ENCODE data around the gene RCAN3.
A peak's percentile ranks its signal among the peaks of the same experiment; 100 is the strongest.

RCAN3 gene

DNA sequence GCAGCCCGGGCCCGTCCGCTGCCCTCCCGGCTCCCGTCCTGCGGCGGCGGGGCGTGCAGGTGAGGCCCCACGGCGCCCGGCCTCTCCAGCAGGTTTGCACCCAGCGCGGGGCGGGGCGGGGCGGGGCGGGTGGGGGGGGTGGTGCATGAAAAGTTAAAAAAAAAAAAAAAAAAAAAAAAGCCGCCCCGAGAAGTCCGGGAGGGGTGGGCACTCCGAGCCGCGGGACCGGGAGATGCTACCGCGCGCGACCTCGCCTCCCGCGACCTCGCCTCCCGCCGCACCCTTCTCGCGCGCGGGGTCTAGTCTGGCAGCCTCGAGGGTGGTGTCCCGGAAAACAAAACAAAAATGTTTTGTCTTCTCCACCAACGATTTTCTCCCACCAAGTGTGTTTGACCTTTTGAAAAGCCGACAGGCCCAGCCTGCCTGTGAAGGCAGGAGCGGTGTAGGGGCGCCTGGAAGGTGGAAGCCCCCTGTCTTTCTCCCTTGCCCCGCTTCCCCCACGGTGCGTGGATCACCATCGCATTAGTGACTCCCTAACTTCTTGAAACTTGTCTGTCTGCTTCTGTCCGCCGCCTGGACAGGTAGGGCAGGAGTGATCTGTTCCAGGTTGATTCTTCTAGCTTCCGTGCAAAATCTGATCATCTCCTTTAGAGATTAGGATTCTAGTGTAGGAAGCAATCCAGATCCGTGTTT lies 569 bp downstream of the RCAN3 start (continued):
- TF ChIP-seq ZNF560 (tag by site-specific recombination; IDR thresholded peaks at IDR 0.05; ENCODE audit: borderline replicate concordance) (no peak), ZNF629 (tag by site-specific recombination; IDR thresholded peaks at IDR 0.05) (0 out of 2 replicates have a peak, but pooled peaks have one; percentile 15), ZNF48 (tag by site-specific recombination; IDR thresholded peaks at IDR 0.05) (no peak), ZNF596 (tag by site-specific recombination; IDR thresholded peaks at IDR 0.05) (no peak), ZBTB7A (tag by site-specific recombination; IDR thresholded peaks at IDR 0.05; ENCODE audit: low read depth) (no peak), KLF1 (tag by site-specific recombination; IDR thresholded peaks at IDR 0.05) (peak; percentile 11; the same call in 1 of the 2 replicates), ZNF768 (tag by site-specific recombination; IDR thresholded peaks at IDR 0.05) (no peak), SP7 (tag by site-specific recombination; IDR thresholded peaks at IDR 0.05) (0 out of 2 replicates have a peak, but pooled peaks have one; percentile 20), ZXDB (tag by site-specific recombination; IDR thresholded peaks at IDR 0.05) (no peak), EGR2 (tag by site-specific recombination; IDR thresholded peaks at IDR 0.05; ENCODE audit: low read depth) (no peak), ZNF626 (tag by site-specific recombination; IDR thresholded peaks at IDR 0.05) (no peak), ZNF530 (tag by site-specific recombination; IDR thresholded peaks at IDR 0.05; ENCODE audit: low read depth) (no peak), ZNF16 (tag by site-specific recombination; IDR thresholded peaks at IDR 0.05; ENCODE audit: low read depth) (no peak), ZSCAN23 (tag by site-specific recombination; IDR thresholded peaks at IDR 0.05) (no peak), KLF8 (tag by site-specific recombination; IDR thresholded peaks at IDR 0.05) (peak; percentile 23; the same call in 1 of the 2 replicates), ZNF747 (tag by site-specific recombination; IDR thresholded peaks at IDR 0.05) (no peak), ZNF266 (tag by site-specific recombination; IDR thresholded peaks at IDR 0.05; ENCODE audit: low read depth) (no peak)
- TF ChIP-seq, protein P1, sequence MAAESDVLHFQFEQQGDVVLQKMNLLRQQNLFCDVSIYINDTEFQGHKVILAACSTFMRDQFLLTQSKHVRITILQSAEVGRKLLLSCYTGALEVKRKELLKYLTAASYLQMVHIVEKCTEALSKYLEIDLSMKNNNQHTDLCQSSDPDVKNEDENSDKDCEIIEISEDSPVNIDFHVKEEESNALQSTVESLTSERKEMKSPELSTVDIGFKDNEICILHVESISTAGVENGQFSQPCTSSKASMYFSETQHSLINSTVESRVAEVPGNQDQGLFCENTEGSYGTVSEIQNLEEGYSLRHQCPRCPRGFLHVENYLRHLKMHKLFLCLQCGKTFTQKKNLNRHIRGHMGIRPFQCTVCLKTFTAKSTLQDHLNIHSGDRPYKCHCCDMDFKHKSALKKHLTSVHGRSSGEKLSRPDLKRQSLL (tag by site-specific recombination; IDR thresholded peaks at IDR 0.05) = no peak
- TF ChIP-seq, protein P2, sequence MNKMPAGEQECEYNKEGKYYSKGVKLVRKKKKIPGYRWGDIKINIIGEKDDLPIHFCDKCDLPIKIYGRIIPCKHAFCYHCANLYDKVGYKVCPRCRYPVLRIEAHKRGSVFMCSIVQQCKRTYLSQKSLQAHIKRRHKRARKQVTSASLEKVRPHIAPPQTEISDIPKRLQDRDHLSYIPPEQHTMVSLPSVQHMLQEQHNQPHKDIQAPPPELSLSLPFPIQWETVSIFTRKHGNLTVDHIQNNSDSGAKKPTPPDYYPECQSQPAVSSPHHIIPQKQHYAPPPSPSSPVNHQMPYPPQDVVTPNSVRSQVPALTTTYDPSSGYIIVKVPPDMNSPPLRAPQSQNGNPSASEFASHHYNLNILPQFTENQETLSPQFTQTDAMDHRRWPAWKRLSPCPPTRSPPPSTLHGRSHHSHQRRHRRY (tag by site-specific recombination; IDR thresholded peaks at IDR 0.05) = no peak
- TF ChIP-seq, protein P3, sequence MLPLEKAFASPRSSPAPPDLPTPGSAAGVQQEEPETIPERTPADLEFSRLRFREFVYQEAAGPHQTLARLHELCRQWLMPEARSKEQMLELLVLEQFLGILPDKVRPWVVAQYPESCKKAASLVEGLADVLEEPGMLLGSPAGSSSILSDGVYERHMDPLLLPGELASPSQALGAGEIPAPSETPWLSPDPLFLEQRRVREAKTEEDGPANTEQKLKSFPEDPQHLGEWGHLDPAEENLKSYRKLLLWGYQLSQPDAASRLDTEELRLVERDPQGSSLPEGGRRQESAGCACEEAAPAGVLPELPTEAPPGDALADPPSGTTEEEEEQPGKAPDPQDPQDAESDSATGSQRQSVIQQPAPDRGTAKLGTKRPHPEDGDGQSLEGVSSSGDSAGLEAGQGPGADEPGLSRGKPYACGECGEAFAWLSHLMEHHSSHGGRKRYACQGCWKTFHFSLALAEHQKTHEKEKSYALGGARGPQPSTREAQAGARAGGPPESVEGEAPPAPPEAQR (tag by site-specific recombination; IDR thresholded peaks at IDR 0.05) = no peak

DNA sequence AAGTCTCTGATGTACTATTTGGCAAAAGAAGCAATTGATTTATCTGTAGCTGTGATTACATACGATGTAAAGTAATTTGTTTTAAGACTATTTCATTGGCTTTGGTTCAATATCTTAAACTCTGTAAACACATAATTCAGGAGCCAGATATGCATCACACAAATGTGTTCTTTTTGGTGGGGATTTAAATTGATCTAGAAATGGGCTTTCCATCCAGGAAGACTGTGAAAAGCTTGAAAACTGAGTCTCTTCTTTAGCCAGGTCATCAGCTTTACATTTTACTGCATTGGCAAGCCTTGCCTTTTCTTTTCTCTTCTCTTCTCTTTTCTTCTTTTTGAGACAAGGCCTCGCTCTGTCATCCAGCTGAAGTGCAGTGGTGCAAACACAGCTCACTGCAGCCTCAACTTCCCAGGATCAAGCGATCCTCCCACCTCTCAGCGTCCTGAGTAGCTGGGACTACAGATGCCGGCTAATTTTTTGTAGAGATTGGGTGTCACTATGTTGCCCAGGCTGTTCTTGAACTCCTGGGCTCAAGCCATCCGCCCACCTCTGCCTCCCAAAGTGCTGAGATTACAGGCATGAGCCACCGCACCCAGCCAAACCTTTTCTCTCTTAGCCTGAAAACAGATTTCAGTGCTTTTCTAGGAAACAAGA lies 1.4 kb downstream of the RCAN3 start:
- no peak overlapping the region for H3K27ac ChIP-seq (ENCODE audit: extremely low read depth, low read depth, low read length)
- H3K9me3 ChIP-seq (ENCODE audit: control insufficient read depth, insufficient read depth, low read depth, low read length) = no peaks in the 10 kb centered on the region
- TF ChIP-seq ZNF548 (tag by site-specific recombination; IDR thresholded peaks at IDR 0.05) (no peak), MYNN (tag by site-specific recombination; IDR thresholded peaks at IDR 0.05; ENCODE audit: borderline replicate concordance) (no peak), ZNF2 (tag by site-specific recombination; IDR thresholded peaks at IDR 0.05) (no peak), ZNF558 (tag by site-specific recombination; IDR thresholded peaks at IDR 0.05) (no peak), OSR2 (tag by site-specific recombination; IDR thresholded peaks at IDR 0.05) (no peak), KLF8 (tag by site-specific recombination; IDR thresholded peaks at IDR 0.05) (no peak), EGR2 (tag by site-specific recombination; IDR thresholded peaks at IDR 0.05; ENCODE audit: low read depth) (peak; percentile 57), ZNF341 (tag by site-specific recombination; IDR thresholded peaks at IDR 0.05; ENCODE audit: low read depth) (peak; percentile 48; the same call in 1 of the 2 replicates), HOXD13 (CRISPR knock-in tag; IDR thresholded peaks at IDR 0.05; ENCODE audit: borderline replicate concordance) (no peak), ZNF555 (tag by site-specific recombination; conservative IDR thresholded peaks at IDR 0.05) (no peak), ZNF394 (tag by site-specific recombination; IDR thresholded peaks at IDR 0.05; ENCODE audit: borderline replicate concordance) (no peak), ZNF610 (tag by site-specific recombination; IDR thresholded peaks at IDR 0.05; ENCODE audit: borderline replicate concordance) (no peak), ZFHX2 (tag by site-specific recombination; conservative IDR thresholded peaks at IDR 0.05) (peak; percentile 61), KLF1 (tag by site-specific recombination; IDR thresholded peaks at IDR 0.05) (peak; percentile 46; the same call in 1 of the 2 replicates), ZBTB17 (tag by site-specific recombination; IDR thresholded peaks at IDR 0.05) (peak; percentile 73)
- TF ChIP-seq, protein P4, sequence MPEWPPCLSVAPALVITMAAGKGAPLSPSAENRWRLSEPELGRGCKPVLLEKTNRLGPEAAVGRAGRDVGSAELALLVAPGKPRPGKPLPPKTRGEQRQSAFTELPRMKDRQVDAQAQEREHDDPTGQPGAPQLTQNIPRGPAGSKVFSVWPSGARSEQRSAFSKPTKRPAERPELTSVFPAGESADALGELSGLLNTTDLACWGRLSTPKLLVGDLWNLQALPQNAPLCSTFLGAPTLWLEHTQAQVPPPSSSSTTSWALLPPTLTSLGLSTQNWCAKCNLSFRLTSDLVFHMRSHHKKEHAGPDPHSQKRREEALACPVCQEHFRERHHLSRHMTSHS (tag by site-specific recombination; IDR thresholded peaks at IDR 0.05) = no peak
- H3K36me3 ChIP-seq (ENCODE audit: control insufficient read depth in 2 of 2, insufficient read depth in 1 of 2, low read length in 2 of 2) = no peaks in the 10 kb centered on the region
- H3K4me1 ChIP-seq (ENCODE audit: control insufficient read depth, insufficient read depth, low read length) = 0 out of 2 replicates have a peak, but pooled peaks cover 3% of the 10 kb centered on the region
- CTCF ChIA-PET = interaction anchor here (0.6 to 1.6 kb wide), 4 partner anchors 22 to 118 kb away, joined by 3 to 6 read pairs (median 4); partner anchors contain the start of gene NIPAL3
- peak overlapping the region; percentile 80 for H3K4me3 ChIP-seq (ENCODE audit: low read depth, low read length)
- POLR2A ChIA-PET = interaction anchor here (0.6 kb wide), 1 partner anchor 204 kb away, joined by 3 read pairs; no protein-coding TSS in a partner anchor

All from HEK293 (cell line).